Measurements from ENCODE around the gene SLC27A6.

SLC27A6 gene

GRCh38 chr5:128965638-128966302, 482 bp downstream of the SLC27A6 start:
- Histone ChIP-seq H3K27ac (ENCODE audit: extremely low read depth, low read depth, low read length) (no peak overlapping the region), H3K4me3 (ENCODE audit: low read depth, low read length) (peak overlapping the region; percentile 73), H3K36me3 (ENCODE audit: control insufficient read depth in 2 of 2, insufficient read depth in 1 of 2, low read length in 2 of 2) (no peaks in the 10 kb centered on the region), H3K4me1 (ENCODE audit: control insufficient read depth, insufficient read depth, low read length) (no peaks in the 10 kb centered on the region), H3K9me3 (ENCODE audit: control insufficient read depth, insufficient read depth, low read depth, low read length) (no peaks in the 10 kb centered on the region)
- TF ChIP-seq ZNF266 (tag by site-specific recombination; IDR thresholded peaks at IDR 0.05; ENCODE audit: low read depth) (no peak), ZNF223 (tag by site-specific recombination; IDR thresholded peaks at IDR 0.05) (no peak), ZNF514 (tag by site-specific recombination; IDR thresholded peaks at IDR 0.05) (no peak), ZSCAN16 (tag by site-specific recombination; IDR thresholded peaks at IDR 0.05) (no peak), ZBTB6 (tag by site-specific recombination; IDR thresholded peaks at IDR 0.05) (no peak), ZNF571 (tag by site-specific recombination; IDR thresholded peaks at IDR 0.05) (no peak), KLF16 (tag by site-specific recombination; IDR thresholded peaks at IDR 0.05) (no peak), WT1 (tag by site-specific recombination; IDR thresholded peaks at IDR 0.05) (no peak), ZNF704 (tag by site-specific recombination; IDR thresholded peaks at IDR 0.05) (no peak), ZNF664 (tag by site-specific recombination; IDR thresholded peaks at IDR 0.05) (no peak), SCRT2 (tag by site-specific recombination; IDR thresholded peaks at IDR 0.05) (no peak), YY1 (tag by site-specific recombination; IDR thresholded peaks at IDR 0.05) (no peak), ZNF530 (tag by site-specific recombination; IDR thresholded peaks at IDR 0.05; ENCODE audit: low read depth) (no peak), SP2 (tag by site-specific recombination; IDR thresholded peaks at IDR 0.05) (no peak)
- TF ChIP-seq, protein P1, sequence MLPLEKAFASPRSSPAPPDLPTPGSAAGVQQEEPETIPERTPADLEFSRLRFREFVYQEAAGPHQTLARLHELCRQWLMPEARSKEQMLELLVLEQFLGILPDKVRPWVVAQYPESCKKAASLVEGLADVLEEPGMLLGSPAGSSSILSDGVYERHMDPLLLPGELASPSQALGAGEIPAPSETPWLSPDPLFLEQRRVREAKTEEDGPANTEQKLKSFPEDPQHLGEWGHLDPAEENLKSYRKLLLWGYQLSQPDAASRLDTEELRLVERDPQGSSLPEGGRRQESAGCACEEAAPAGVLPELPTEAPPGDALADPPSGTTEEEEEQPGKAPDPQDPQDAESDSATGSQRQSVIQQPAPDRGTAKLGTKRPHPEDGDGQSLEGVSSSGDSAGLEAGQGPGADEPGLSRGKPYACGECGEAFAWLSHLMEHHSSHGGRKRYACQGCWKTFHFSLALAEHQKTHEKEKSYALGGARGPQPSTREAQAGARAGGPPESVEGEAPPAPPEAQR (tag by site-specific recombination; IDR thresholded peaks at IDR 0.05): no peak
- TF ChIP-seq, protein P2, sequence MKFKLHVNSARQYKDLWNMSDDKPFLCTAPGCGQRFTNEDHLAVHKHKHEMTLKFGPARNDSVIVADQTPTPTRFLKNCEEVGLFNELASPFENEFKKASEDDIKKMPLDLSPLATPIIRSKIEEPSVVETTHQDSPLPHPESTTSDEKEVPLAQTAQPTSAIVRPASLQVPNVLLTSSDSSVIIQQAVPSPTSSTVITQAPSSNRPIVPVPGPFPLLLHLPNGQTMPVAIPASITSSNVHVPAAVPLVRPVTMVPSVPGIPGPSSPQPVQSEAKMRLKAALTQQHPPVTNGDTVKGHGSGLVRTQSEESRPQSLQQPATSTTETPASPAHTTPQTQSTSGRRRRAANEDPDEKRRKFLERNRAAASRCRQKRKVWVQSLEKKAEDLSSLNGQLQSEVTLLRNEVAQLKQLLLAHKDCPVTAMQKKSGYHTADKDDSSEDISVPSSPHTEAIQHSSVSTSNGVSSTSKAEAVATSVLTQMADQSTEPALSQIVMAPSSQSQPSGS (tag by site-specific recombination; IDR thresholded peaks at IDR 0.05; ENCODE audit: low read depth): no peak
- TF ChIP-seq, protein P3, sequence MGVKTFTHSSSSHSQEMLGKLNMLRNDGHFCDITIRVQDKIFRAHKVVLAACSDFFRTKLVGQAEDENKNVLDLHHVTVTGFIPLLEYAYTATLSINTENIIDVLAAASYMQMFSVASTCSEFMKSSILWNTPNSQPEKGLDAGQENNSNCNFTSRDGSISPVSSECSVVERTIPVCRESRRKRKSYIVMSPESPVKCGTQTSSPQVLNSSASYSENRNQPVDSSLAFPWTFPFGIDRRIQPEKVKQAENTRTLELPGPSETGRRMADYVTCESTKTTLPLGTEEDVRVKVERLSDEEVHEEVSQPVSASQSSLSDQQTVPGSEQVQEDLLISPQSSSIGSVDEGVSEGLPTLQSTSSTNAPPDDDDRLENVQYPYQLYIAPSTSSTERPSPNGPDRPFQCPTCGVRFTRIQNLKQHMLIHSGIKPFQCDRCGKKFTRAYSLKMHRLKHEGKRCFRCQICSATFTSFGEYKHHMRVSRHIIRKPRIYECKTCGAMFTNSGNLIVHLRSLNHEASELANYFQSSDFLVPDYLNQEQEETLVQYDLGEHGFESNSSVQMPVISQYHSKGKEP (tag by site-specific recombination; IDR thresholded peaks at IDR 0.05): no peak
- ChIA-PET CTCF (interaction anchor here (0.7 to 1.0 kb wide), 2 partner anchors 59 to 290 kb away, joined by 3 to 4 read pairs; no protein-coding TSS in a partner anchor), POLR2A (interaction anchor here (0.8 to 1.5 kb wide), 2 partner anchors 129 to 130 kb away, joined by 3 read pairs; partner anchors contain the start of gene ISOC1)

GRCh38 chr5:128966375-128966774, 1.1 kb downstream of the SLC27A6 start:
- H3K9me3 ChIP-seq (ENCODE audit: control insufficient read depth, insufficient read depth, low read depth, low read length): no peaks in the 10 kb centered on the region
- ChIA-PET CTCF (interaction anchor here (0.7 kb wide), 1 partner anchor 290 kb away, joined by 4 read pairs; no protein-coding TSS in a partner anchor), POLR2A (no interaction called here)
- H3K36me3 ChIP-seq (ENCODE audit: control insufficient read depth in 2 of 2, insufficient read depth in 1 of 2, low read length in 2 of 2): no peaks in the 10 kb centered on the region
- H3K4me1 ChIP-seq (ENCODE audit: control insufficient read depth, insufficient read depth, low read length): no peaks in the 10 kb centered on the region
- H3K4me3 ChIP-seq (ENCODE audit: low read depth, low read length): no peak overlapping the region
- no peak overlapping the region for H3K27ac ChIP-seq (ENCODE audit: extremely low read depth, low read depth, low read length)
- TF ChIP-seq, protein P4, sequence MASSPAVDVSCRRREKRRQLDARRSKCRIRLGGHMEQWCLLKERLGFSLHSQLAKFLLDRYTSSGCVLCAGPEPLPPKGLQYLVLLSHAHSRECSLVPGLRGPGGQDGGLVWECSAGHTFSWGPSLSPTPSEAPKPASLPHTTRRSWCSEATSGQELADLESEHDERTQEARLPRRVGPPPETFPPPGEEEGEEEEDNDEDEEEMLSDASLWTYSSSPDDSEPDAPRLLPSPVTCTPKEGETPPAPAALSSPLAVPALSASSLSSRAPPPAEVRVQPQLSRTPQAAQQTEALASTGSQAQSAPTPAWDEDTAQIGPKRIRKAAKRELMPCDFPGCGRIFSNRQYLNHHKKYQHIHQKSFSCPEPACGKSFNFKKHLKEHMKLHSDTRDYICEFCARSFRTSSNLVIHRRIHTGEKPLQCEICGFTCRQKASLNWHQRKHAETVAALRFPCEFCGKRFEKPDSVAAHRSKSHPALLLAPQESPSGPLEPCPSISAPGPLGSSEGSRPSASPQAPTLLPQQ (tag by site-specific recombination; IDR thresholded peaks at IDR 0.05): no peak
- TF ChIP-seq ZNF670 (tag by site-specific recombination; IDR thresholded peaks at IDR 0.05; ENCODE audit: low read depth) (no peak), ZNF133 (tag by site-specific recombination; IDR thresholded peaks at IDR 0.05) (no peak), ZNF837 (tag by site-specific recombination; IDR thresholded peaks at IDR 0.05) (no peak), YY1 (tag by site-specific recombination; IDR thresholded peaks at IDR 0.05) (no peak), ZNF544 (tag by site-specific recombination; IDR thresholded peaks at IDR 0.05) (no peak), ZNF121 (tag by site-specific recombination; IDR thresholded peaks at IDR 0.05) (no peak), ZNF146 (tag by site-specific recombination; IDR thresholded peaks at IDR 0.05) (no peak), ZNF292 (tag by site-specific recombination; IDR thresholded peaks at IDR 0.05; ENCODE audit: borderline replicate concordance, low read depth) (no peak), RBAK (tag by site-specific recombination; IDR thresholded peaks at IDR 0.05) (no peak)
- TF ChIP-seq, protein P5, sequence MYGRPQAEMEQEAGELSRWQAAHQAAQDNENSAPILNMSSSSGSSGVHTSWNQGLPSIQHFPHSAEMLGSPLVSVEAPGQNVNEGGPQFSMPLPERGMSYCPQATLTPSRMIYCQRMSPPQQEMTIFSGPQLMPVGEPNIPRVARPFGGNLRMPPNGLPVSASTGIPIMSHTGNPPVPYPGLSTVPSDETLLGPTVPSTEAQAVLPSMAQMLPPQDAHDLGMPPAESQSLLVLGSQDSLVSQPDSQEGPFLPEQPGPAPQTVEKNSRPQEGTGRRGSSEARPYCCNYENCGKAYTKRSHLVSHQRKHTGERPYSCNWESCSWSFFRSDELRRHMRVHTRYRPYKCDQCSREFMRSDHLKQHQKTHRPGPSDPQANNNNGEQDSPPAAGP (tag by site-specific recombination; IDR thresholded peaks at IDR 0.05): no peak

Data from HEK293 (cell line).